CD4-positive, alpha-beta T cell (primary cell): Measurements from ENCODE around the gene CBX2. TPM values are rescaled to one million over a fixed set of nuclear protein-coding genes. Genes with fewer than 3 reads are reported as not detected.

Source experiments
- ATAC-seq: fragments of 200-7000 bp; cut with Tn5 transposase; one replicate; pipeline ENCODE4 v1.10.0; 2022; ENCODE audit warnings: mild to moderate bottlenecking; ENCODE audit not compliant: poor library complexity
- CTCF ChIA-PET: fragments of 350-600 bp; sonication (Branson Sonifier 250); formaldehyde crosslinking; loops from one replicate; lab custom pipeline; 2021; ENCODE audit warnings: antibody characterized with exemption, inconsistent platforms; lab: Charles Lee
- POLR2A ChIA-PET: fragments of 350-600 bp; sonication (Branson Sonifier 250); formaldehyde crosslinking; loops from one replicate; lab custom pipeline; 2021; ENCODE audit warnings: antibody characterized with exemption, inconsistent platforms; lab: Charles Lee
- DNase-seq, 14 experiments: peaks; one replicate each; pipeline ENCODE4 v3.0.0-alpha.2; 2013 to 2020; ENCODE audit warnings: mixed read lengths in 2 of 14
- H3K27ac ChIP-seq, 2 donors: one replicate each; pipeline versions ENCODE4 v1.5.1 to v1.7.0; 2013; ENCODE audit warnings: low read length in 2 of 2, low read depth in 1 of 2, mild to moderate bottlenecking in 1 of 2
- H3K27me3 ChIP-seq, 2 experiments: 1 replicate in 1 of 2; 2 replicates in 1 of 2; pipeline versions ENCODE4 v1.6.1 to v1.7.0; 2013; ENCODE audit warnings: low read length in 2 of 2, control low read depth in 1 of 2, mild to moderate bottlenecking in 1 of 2, moderate library complexity in 1 of 2; ENCODE audit not compliant: insufficient read depth in 2 of 2, control insufficient read depth in 1 of 2
- H3K36me3 ChIP-seq: one replicate; pipeline ENCODE4 v1.6.1; 2013; ENCODE audit warnings: low read length, control low read depth; ENCODE audit not compliant: insufficient read depth
- H3K4me1 ChIP-seq: one replicate; pipeline ENCODE4 v1.6.1; 2013; ENCODE audit warnings: low read length, control low read depth; ENCODE audit not compliant: insufficient read depth
- H3K4me3 ChIP-seq: one replicate; pipeline ENCODE4 v1.5.1; 2013; ENCODE audit warnings: mild to moderate bottlenecking, low read length, moderate library complexity
- H3K9me3 ChIP-seq, 2 experiments: 1 replicate in 1 of 2; 2 replicates in 1 of 2; pipeline versions ENCODE4 v1.6.1 to v1.7.0; 2013; ENCODE audit warnings: low read length in 2 of 2, mild to moderate bottlenecking in 2 of 2, control low read depth in 1 of 2, moderate library complexity in 1 of 2; ENCODE audit not compliant: control insufficient read depth in 1 of 2, insufficient read depth in 1 of 2
- H3K27ac Mint-ChIP-seq: one replicate; pipeline ENCODE4 v1.8.0; 2020; ENCODE audit warnings: mixed read lengths
- H3K27me3 Mint-ChIP-seq: one replicate; pipeline ENCODE4 v1.8.0; 2021; ENCODE audit warnings: mixed read lengths
- H3K36me3 Mint-ChIP-seq: one replicate; pipeline ENCODE4 v1.8.0; 2021; ENCODE audit warnings: low read depth, mixed read lengths
- H3K4me1 Mint-ChIP-seq: one replicate; pipeline ENCODE4 v1.8.0; 2021; ENCODE audit warnings: low read depth, mixed read lengths
- H3K4me3 Mint-ChIP-seq: one replicate; pipeline ENCODE4 v1.8.0; 2020; ENCODE audit warnings: mild to moderate bottlenecking, mixed read lengths
- H3K9me3 Mint-ChIP-seq: one replicate; pipeline ENCODE4 v1.8.0; 2020; ENCODE audit warnings: mixed read lengths
- CTCF ChIP-seq: fragments of 200-600 bp; IDR thresholded peaks from one replicate; pipeline ENCODE4 v1.8.0; 2022; ENCODE audit warnings: antibody characterized with exemption, mild to moderate bottlenecking
- intact Hi-C, 2 experiments: fragments of 100-400 bp; cut with DNase I in 1 of 2; cut with micrococcal nuclease in 1 of 2; formaldehyde crosslinking; loops; one replicate each; pipeline versions ENCODE4 v1.15.1 to v1.9.0; 2023 to 2025; cut with DNase I, micrococcal nuclease
- total RNA-seq, 174 experiments: library from RNA in 2 of 174; stranded (reverse) in 2 of 174; gene quantifications; one replicate each; pipeline ENCODE4 v1.2.3 and lab custom pipeline; 2021 to 2026

Gene CBX2
- total RNA-seq, 2 experiments from 2014 or later, result 0.31 TPM; not detected in 1

DNA sequence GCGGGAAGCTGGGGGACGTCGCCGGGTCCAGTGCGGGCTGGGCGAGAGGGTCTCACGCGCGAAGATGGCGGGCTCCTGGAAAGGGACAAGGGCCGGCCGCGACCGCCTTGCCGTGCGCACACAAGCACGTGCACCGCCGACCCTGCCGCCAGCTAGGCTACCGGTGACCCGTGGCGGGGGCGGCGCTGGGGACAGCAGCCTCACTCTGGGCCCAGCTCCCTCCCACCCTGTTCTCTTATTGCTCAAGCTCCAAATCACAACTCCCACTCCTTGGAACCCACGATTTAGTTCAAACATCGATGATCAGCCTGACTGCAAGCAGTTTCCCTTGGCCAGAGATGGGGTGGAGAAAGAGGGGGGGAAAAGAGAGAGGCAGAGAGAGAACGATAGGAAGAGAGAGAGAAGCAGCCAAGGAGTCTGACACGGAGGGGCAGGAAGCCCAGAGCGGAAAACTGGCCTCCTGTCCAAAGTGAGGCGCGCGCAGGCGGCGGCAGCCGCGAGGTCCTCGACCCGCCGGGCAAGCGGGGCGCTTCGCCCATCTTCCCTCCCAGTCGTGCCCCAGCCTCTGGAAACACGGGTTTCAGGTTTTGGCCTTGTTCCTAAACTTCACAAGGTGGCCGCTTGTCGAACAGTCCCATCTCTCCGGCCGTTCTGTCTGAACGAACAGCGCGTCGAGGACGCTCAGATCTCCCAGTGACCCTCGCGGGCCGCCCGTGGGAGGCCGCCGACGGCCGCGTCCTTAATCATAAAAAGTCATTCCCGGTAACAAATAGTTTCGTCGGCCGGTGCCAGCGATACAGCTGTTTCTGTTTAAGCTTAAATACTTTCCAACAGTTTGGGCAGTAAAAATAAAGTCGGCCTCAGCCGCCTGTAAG lies 20.6 kb downstream of the CBX2 start:
- Histone ChIP-seq H3K4me1 (peaks cover 73% of the 10 kb centered on the region), H3K4me3 (no peak overlapping the region), H3K27ac (no peak overlapping the region), H3K9me3 (peaks cover 0 to 54% of the 10 kb centered on the region in 2 experiments), H3K27me3 (peaks cover 60 to 61% of the 10 kb centered on the region in 2 experiments), H3K36me3 (peaks cover 7% of the 10 kb centered on the region)
- peak overlapping the region; percentile 68 for H3K27ac Mint-ChIP-seq
- intact Hi-C loops, result loop anchor here (5.0 kb wide), 3 partner anchors 39 to 1599 kb away; partner anchors contain the start of genes BAHCC1 (in 1 of the 2) and CBX4 (in 1 of the 2)
- H3K9me3 Mint-ChIP-seq, result no peaks in the 10 kb centered on the region
- peaks cover 8% of the 10 kb centered on the region for H3K36me3 Mint-ChIP-seq
- ATAC-seq (no peak), DNase-seq (no peak)
- no peak for TF ChIP-seq CTCF
- H3K4me3 Mint-ChIP-seq, result peak overlapping the region; percentile 66
- CTCF ChIA-PET, result interaction anchor here (1.4 kb wide), 1 partner anchor 9 kb away, joined by 4 read pairs; no protein-coding TSS in a partner anchor
- peaks cover 50% of the 10 kb centered on the region for H3K4me1 Mint-ChIP-seq
- POLR2A ChIA-PET, result interaction anchor here (0.8 to 10.2 kb wide), 5 partner anchors 13 to 43 kb away, joined by 3 to 127 read pairs (median 17); partner anchors contain the start of gene CBX4
- peaks cover 54% of the 10 kb centered on the region for H3K27me3 Mint-ChIP-seq

GRCh38 chr17:79799174-79799537 lies 21.2 kb downstream of the CBX2 start:
- peak overlapping the region; percentile 76 for H3K4me3 Mint-ChIP-seq
- Histone ChIP-seq H3K9me3 (peaks cover 0 to 60% of the 10 kb centered on the region in 2 experiments), H3K27me3 (peaks cover 60 to 65% of the 10 kb centered on the region in 2 experiments), H3K27ac (no peak overlapping the region), H3K4me1 (peaks cover 79% of the 10 kb centered on the region), H3K4me3 (no peak overlapping the region), H3K36me3 (peaks cover 7% of the 10 kb centered on the region)
- H3K4me1 Mint-ChIP-seq, result peaks cover 50% of the 10 kb centered on the region
- TF ChIP-seq CTCF, result no peak
- no peak for ATAC-seq
- H3K9me3 Mint-ChIP-seq, result no peaks in the 10 kb centered on the region
- peak overlapping the region; percentile 77 for H3K27ac Mint-ChIP-seq
- intact Hi-C loops, result loop anchor here (5.0 kb wide), 3 partner anchors 38 to 1598 kb away; partner anchors contain the start of genes BAHCC1 (in 1 of the 2) and CBX4 (in 1 of the 2)
- ChIA-PET POLR2A (interaction anchor here (0.7 to 10.2 kb wide), 4 partner anchors 9 to 42 kb away, joined by 3 to 127 read pairs (median 17); partner anchors contain the start of gene CBX4), CTCF (no interaction called here)
- no peak for DNase-seq
- peaks cover 54% of the 10 kb centered on the region for H3K27me3 Mint-ChIP-seq
- H3K36me3 Mint-ChIP-seq, result peaks cover 6% of the 10 kb centered on the region

DNA sequence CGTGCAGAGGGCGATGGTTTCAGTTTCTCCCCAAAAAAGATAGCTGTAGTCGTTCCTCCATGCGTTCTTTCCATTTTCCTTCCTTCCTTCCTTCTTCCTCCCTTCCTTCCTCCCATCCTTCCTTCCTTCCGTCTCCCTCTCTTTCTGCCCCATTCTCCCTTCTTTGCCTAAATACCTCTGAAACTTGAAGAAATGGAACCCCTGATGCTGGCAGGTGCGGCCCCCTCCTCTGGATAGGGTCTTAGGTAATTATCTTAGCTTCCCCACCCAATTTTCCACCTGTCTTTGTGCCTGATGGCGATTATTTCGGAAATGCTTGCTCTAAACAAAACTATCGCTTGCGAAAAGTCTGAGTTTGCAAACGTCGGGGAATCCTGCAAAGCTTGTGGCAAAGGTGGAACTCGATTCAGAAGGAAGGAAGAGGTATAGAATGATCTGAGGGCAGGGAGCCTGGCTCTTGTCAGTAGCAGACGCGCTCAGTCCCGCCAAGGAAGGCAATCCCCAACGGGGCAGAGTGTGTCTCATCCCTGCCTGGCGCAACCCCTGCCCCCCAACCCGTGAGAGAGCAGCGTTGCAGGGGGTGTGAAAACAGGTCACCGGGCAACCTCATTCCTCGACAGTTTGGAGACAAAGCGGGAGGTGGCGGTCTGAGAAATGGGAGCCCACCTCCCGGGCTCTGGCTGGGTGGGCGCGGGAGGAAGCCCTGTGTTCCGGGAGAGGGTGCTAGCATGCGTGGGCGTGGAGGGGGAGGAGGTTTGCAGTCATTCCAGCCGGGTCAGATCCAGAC lies 21.8 kb downstream of the CBX2 start:
- Mint-ChIP-seq H3K27me3 (peaks cover 59% of the 10 kb centered on the region), H3K27ac (peak overlapping the region; percentile 77), H3K36me3 (peaks cover 10% of the 10 kb centered on the region), H3K9me3 (no peaks in the 10 kb centered on the region), H3K4me3 (peak overlapping the region; percentile 88), H3K4me1 (peaks cover 55% of the 10 kb centered on the region)
- peak in 2 of 14 experiments; percentile 44 to 46 for DNase-seq
- Histone ChIP-seq H3K36me3 (peaks cover 6% of the 10 kb centered on the region), H3K4me1 (peaks cover 85% of the 10 kb centered on the region), H3K27me3 (peaks cover 66 to 71% of the 10 kb centered on the region in 2 experiments), H3K27ac (no peak overlapping the region), H3K4me3 (no peak overlapping the region), H3K9me3 (peaks cover 0 to 66% of the 10 kb centered on the region in 2 experiments)
- POLR2A ChIA-PET, result interaction anchor here (0.7 to 10.2 kb wide), 4 partner anchors 9 to 41 kb away, joined by 3 to 127 read pairs (median 17); partner anchors contain the start of gene CBX4
- intact Hi-C loops, result loop anchor here (5.0 kb wide), 3 partner anchors 38 to 1598 kb away; partner anchors contain the start of genes BAHCC1 (in 1 of the 2) and CBX4 (in 1 of the 2)
- no peak for ATAC-seq
- TF ChIP-seq CTCF, result no peak
- CTCF ChIA-PET, result no interaction called here
